HG02943 (cell line): ENCODE results near the gene PLTP.
"Not testable (repeated sequence)": the region's sequence is repeated elsewhere in the genome, so short reads cannot be mapped to it uniquely, and the experiment has no call there.

Experiments
- ATAC-seq: cut with Tn5 transposase; IDR thresholded peaks from one replicate; pipeline ENCODE4 v1.9.1; 2021; ENCODE audit warnings: mild to moderate bottlenecking, low read depth, moderate library complexity; ENCODE audit not compliant: unreplicated experiment

Gene PLTP

DNA sequence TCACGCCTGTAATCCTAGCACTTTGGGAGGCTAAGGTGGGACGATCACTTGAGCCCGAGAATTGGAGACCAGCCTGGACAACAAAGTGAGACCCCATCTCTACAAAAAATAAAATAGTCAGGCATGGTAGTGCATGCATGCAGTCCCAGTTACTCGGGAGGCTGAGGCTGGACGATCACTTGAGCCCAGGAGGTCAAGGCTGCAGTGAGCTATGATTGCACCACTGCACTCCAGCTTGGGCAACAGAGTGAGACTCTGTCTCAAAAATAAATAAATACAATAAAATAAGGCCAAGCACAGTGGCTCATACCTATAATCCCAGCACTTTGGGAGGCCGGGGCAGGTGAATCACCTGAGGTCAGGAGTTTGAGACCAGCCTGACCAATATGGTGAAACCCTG lies 10.6 kb downstream of the PLTP start:
- ATAC-seq = not testable (repeated sequence)

DNA sequence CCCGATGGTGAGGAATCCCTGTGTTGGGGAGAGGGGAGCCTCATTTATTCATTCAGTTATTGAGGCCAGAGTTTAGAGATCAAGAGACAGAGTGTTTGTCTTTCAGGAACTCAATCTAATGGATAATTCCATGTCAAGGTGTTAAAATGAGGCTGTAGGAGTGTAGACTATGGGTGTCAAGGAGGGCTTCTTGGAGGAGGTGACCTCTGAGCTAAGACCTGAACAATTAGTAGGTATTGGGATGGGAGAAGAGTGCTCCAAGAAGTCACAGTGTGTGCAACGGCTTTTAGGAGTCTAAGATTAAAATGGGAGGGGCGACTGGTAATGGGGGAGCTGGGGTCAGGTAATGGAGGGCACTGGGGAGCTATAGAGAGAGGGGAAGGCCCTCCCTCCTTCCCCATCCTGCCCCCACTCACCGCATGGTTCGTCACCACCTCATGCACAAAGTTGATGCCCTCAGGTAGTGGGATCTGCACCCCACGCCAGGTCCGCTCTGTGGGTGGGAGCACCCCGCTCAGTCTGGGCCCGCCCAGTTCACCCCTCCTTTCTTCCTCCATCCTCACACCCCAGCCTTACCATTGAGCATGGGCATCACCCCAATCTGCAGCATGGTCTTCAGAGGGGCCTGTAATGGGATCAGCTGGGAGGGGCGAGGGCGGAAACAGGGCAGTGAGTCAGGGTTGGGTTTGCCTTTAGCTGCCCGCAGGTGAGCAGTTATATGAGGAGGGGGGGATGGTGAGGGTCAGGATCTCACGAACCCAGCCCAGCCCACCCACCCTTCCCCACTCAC lies 12.7 kb downstream of the PLTP start:
- ATAC-seq = no peak

GRCh38 chr20:45898285-45898684 lies 13.7 kb downstream of the PLTP start:
- no peak for ATAC-seq

- ATAC-seq = no peak
Measured at GRCh38 chr20:45897692-45898091, 14.3 kb downstream of the PLTP start.

GRCh38 chr20:45897289-45897688 lies 14.7 kb downstream of the PLTP start:
- no peak for ATAC-seq

DNA sequence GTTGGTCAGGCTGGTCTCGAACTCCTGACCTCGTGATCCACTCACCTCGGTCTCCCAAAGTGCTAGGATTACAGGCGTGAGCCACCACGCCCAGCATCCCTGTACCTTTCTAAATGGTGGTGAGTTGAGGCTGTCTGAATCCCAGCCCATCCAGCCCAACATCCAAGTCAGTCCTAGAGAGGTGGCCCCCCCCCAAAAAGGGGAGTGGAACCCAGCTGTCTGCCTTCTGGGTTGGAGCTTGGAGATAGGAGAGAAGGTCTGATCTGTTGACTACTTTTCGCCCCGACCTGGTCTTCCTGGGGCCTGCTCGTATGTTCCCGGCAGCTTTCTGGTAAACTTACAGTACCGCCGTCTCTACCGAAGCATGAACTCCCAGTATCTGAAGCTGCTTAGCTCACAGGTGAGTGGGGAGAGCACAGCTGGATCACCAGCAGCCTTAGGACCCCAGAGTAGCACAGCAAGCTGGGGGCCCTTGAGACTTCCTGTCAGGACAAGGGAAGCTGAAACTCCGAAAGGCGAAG lies 15.3 kb downstream of the PLTP start:
- no peak for ATAC-seq

DNA sequence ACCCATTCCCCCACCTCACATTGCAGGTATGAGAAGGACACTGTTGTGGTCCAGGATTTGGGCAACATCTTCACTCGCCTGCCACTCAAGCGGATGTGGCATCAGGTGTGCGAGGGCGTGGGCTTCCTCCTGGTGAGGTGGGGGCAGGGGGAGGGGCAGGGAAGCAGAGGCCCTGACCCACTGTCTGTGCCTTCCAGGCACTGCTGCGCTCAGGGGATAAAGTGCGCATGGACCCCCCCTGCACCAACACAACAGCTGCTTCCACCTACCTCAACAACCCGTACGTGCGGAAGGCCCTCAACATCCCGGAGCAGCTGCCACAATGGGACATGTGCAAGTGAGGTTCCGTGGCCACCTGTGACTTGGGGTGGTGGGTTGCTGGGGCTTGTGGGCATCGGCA lies 17.2 kb downstream of the PLTP start:
- ATAC-seq = no peak

DNA sequence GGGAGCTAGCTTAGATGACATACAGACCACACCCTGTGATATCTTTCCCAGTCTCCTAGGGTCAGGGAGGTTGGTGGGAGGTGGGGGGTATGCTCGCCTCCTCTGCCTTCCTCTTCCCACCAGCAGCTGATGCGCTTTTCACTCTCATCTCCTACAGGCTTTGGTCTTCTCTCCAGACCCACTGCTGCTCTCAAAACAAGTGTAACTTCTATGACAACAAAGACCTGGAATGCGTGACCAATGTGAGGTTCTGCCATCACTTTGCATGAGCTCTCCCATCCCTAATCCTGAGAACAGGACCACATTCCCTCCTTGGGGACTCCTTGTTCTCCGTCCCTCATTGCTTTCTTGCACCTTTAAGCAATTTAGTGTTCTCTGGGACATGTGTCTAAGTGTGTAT lies 18.1 kb downstream of the PLTP start:
- no peak for ATAC-seq

DNA sequence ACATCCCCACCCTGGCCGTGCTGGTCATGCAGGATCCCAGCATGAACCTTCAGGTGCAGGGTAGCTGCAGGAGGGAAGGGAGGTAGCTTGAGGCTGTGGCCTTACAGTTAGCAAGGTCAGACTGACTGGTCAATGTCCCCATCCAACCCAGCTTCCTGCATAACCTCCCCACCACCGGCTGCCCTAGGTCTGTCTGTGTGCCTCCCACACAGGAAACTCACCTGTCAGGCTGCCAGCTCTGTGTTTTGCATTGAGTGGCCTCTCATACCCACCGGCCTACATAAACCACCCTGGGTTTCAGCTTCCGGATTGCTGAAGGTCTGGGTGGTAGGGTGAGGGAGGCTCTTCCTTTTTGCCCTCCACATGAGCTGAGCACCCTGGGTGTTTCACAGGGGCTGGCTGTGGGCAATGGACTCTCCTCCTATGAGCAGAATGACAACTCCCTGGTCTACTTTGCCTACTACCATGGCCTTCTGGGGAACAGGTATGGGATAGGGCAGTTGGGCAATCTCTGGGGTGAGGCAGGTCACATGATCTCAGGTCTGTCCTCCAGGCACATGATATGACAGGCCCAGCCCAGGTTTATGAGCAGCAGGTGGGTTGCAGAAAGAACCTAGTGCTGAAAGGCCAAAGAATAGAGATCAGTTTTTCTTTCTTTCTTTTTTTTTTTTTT lies 19.0 kb downstream of the PLTP start:
- no peak for ATAC-seq

GRCh38 chr20:45892049-45892825 lies 19.7 kb downstream of the PLTP start:
- no peak for ATAC-seq

DNA sequence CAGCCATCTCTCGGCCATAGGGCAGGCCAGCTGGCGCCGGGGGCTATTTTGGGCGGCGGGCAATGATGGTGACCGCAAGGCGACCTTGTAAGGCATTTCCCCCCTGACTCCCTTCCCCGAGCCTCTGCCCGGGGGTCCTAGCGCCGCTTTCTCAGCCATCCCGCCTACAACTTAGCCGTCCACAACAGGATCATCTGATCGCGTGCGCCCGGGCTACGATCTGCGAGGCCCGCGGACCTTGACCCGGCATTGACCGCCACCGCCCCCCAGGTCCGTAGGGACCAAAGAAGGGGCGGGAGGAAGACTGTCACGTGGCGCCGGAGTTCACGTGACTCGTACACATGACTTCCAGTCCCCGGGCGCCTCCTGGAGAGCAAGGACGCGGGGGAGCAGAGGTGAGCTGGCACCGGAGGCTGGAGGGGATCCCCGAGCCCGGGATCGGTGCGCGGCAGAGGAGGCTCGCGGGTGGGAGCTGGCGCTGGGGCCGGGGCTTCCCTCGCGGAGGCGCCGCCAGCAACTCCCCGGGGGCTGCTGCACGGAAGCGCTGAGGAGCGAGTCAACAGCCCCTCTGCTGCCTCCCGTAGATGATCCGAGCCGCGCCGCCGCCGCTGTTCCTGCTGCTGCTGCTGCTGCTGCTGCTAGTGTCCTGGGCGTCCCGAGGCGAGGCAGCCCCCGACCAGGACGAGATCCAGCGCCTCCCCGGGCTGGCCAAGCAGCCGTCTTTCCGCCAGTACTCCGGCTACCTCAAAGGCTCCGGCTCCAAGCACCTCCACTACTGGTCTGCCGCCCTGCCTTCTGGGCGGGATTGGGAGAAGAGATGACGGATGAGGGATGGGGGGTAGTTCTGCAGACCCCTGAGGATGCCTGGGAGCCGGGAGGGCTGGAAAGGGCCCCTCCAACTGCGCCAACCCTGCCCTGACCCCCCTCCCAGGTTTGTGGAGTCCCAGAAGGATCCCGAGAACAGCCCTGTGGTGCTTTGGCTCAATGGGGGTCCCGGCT lies 20.7 kb downstream of the PLTP start, which contains the start of the genes CTSA and NEURL2:
Gene CTSA, plus strand, starts transcription at position 351 of the 999 bp plus-strand sequence. Its CDS starts 234 bp downstream, at position 585.
Gene NEURL2, minus strand, starts transcription at position 224 of the 999 bp plus-strand sequence. Its CDS starts 217 bp downstream, at position 7.
- peak; percentile 71 for ATAC-seq

DNA sequence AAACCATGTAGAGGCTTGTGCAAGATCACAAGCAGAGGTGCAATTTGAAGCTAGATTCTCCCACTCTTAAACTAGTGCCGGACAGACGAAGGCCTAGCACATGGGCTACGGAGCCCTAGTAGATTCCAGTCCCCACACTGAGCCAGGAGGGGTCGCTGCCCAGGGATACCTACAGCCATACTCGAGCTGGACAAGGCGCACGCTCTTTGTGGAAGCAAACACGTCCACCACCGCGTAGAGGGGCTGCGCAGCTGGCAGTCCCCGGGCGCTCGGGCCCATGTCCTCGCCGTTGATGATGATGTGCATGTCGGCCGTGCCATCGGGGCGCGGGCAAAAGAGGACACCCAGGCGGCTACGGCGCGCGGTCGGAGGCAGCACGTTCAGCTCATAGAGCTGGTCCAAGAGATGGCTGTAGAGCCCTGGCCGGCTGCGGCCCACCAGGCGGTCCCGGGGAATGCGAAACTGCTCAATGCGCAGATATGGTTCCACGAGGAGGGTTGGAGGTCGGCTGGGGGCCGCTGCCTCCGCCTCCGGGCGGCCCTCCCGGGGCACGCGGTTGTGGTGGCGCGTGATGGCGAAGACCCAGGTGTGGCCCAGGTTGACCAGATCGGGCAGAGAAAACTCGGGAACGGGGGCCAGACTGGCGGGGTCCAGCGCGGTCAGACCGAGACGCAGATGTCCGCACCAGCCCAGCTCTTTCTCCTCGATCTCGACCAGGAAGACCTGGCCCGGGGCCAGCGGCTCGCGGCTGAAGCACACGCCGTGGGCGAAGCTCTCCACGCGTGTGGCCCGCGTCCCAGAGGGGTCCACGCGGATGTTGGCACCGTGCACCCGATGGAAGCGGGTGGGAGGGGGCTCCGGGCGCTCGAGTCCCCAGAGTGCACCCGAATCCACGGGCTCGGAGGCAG lies 21.6 kb downstream of the PLTP start:
- no peak for ATAC-seq

DNA sequence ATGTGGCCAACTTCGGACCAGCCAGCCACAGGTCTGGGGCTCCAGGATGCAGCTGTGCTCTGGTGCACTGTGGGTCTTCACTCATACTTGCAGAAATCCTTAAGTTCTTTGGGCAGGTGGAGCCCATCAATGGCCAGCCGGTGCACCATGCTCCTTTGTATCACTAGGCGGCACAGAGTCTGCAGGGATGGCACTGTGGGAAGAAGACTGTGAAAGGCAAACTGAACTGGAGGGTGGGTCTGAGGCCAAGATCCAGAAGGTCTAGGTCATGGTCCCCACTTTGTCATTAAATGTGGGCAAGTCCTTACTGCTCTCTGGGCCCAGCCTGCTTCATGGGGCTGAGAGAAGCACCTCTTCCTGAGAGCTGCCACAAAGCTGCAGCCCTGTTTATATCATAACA lies 23.3 kb downstream of the PLTP start:
- no peak for ATAC-seq

DNA sequence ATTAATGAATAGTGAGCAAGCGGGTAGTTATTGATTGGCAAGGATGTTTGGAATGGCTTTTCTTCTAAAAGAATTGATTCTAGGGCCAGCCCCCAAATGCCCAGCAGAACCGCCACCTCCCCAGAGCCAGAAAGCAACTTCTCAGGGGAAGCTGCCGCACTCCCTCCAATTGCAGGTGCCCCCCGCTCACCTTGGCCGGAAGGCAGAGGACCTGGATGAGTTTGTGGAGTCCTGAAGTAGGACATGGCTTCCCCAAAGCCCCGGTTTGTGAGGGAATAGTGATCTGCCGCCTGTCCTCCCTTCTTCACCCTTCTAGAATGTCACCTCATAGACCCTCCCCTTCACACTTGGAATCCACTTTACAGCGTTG lies 24.6 kb downstream of the PLTP start, which contains the start of gene SPATA25:
Gene SPATA25, minus strand, starts transcription at position 277 of the 370 bp plus-strand sequence. Its CDS starts 32 bp downstream, at position 245.
- no peak for ATAC-seq

- ATAC-seq = no peak
Measured at GRCh38 chr20:45886590-45887345, 25.2 kb downstream of the PLTP start.

DNA sequence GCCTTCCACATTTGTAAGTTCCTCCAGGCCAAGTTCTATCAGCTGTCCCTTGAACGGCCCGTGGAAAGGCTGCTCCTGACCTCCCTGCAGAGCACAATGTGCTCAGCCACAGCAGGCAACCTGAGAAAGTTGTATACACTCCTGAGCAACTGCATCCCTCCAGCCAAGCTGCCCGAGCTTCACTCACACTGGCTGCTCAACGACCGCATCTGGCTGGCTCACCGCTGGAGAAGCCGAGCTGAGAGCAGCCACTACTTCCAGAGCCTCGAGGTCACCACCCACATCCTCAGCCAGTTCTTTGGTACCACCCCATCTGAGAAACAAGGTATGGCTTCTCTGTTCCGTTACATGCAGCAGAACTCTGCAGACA lies 28.9 kb downstream of the PLTP start:
- ATAC-seq = no peak

DNA sequence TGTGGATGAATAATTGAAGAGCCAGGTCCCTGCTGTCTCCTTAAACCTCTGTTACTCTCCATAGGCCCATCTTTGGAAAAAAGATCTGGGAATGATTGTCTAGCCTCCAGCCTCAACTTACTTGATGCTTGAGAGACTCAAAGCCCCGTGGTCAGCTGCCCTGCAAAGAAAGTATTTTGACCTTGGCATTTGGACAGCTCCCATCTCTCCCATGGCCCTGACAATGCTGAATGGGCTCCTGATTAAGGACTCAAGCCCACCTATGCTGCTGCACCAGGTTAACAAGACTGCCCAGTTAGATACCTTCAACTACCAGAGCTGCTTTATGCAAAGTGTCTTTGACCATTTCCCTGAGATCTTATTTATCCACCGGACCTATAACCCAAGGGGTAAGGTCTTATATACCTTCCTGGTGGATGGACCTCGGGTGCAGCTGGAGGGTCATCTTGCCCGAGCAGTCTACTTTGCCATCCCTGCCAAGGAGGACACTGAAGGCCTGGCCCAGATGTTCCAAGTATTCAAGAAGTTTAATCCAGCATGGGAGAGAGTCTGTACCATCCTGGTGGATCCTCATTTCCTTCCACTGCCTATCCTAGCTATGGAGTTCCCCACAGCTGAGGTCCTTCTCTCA lies 29.4 kb downstream of the PLTP start:
- no peak for ATAC-seq
